ENCODE measurements around the gene ZFPL1.
A peak's percentile ranks its signal among the peaks of the same experiment; 100 is the strongest.

ZFPL1 gene

GRCh38 chr11:65086809-65087208 lies 2.8 kb downstream of the ZFPL1 start:
- in situ Hi-C loops (cut with HindIII; ENCODE audit: low sequenced_read_pairs): no loop called here
- DNase-seq (ENCODE audit: low read depth, low spot score): no peak
- H3K4me3 ChIP-seq (ENCODE audit: low read depth, low read length): no peak overlapping the region
- TF ChIP-seq, protein P1, sequence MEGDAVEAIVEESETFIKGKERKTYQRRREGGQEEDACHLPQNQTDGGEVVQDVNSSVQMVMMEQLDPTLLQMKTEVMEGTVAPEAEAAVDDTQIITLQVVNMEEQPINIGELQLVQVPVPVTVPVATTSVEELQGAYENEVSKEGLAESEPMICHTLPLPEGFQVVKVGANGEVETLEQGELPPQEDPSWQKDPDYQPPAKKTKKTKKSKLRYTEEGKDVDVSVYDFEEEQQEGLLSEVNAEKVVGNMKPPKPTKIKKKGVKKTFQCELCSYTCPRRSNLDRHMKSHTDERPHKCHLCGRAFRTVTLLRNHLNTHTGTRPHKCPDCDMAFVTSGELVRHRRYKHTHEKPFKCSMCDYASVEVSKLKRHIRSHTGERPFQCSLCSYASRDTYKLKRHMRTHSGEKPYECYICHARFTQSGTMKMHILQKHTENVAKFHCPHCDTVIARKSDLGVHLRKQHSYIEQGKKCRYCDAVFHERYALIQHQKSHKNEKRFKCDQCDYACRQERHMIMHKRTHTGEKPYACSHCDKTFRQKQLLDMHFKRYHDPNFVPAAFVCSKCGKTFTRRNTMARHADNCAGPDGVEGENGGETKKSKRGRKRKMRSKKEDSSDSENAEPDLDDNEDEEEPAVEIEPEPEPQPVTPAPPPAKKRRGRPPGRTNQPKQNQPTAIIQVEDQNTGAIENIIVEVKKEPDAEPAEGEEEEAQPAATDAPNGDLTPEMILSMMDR (IDR thresholded peaks at IDR 0.05; ENCODE audit: low read depth, low read length): no peak

GRCh38 chr11:65087216-65087615 lies 3.2 kb downstream of the ZFPL1 start:
- in situ Hi-C loops (cut with HindIII; ENCODE audit: low sequenced_read_pairs): no loop called here
- no peak for DNase-seq (ENCODE audit: low read depth, low spot score)
- H3K4me3 ChIP-seq (ENCODE audit: low read depth, low read length): no peak overlapping the region
- TF ChIP-seq, protein P1 (IDR thresholded peaks at IDR 0.05; ENCODE audit: low read depth, low read length): no peak

DNA sequence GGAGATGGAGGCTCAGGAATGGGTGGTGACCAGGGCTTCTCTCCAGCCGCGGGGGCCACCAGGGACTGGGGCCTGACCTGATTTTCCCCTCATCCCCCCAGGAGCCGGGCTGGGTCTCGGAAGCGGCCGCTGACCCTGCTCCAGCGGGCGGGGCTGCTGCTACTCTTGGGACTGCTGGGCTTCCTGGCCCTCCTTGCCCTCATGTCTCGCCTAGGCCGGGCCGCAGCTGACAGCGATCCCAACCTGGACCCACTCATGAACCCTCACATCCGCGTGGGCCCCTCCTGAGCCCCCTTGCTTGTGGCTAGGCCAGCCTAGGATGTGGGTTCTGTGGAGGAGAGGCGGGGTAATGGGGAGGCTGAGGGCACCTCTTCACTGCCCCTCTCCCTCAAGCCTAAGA lies 3.8 kb downstream of the ZFPL1 start:
- in situ Hi-C loops (cut with HindIII; ENCODE audit: low sequenced_read_pairs): no loop called here
- H3K4me3 ChIP-seq (ENCODE audit: low read depth, low read length): no peak overlapping the region
- TF ChIP-seq, protein P1 (IDR thresholded peaks at IDR 0.05; ENCODE audit: low read depth, low read length): no peak
- no peak for DNase-seq (ENCODE audit: low read depth, low spot score)

GRCh38 chr11:65089621-65090020 lies 5.6 kb downstream of the ZFPL1 start:
- H3K4me3 ChIP-seq (ENCODE audit: low read depth, low read length): no peak overlapping the region
- TF ChIP-seq, protein P1 (IDR thresholded peaks at IDR 0.05; ENCODE audit: low read depth, low read length): no peak
- no peak for DNase-seq (ENCODE audit: low read depth, low spot score)
- in situ Hi-C loops (cut with HindIII; ENCODE audit: low sequenced_read_pairs): no loop called here

DNA sequence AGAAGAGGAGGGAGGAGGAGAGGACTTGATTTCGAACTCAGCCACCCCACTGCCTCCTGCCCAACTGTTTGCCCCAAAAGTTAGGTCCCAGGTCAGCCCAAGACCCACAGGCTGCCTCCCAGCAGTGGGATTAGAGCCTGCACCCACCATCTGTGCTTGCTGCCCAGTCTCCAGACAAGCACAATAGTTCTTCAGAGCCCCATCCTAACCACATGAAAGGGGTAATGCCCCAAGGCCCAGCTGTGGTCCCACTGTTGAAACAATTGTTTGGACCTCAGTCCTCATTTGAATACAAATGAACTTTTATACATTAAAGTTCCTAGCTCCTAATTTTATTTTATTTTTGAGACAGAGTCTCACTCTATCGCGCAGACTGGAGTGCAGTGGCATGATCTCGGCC lies 6.6 kb downstream of the ZFPL1 start:
- H3K4me3 ChIP-seq (ENCODE audit: low read depth, low read length): no peak overlapping the region
- TF ChIP-seq, protein P1 (IDR thresholded peaks at IDR 0.05; ENCODE audit: low read depth, low read length): no peak
- no peak for DNase-seq (ENCODE audit: low read depth, low spot score)
- in situ Hi-C loops (cut with HindIII; ENCODE audit: low sequenced_read_pairs): no loop called here

GRCh38 chr11:65095427-65095826 lies 11.4 kb downstream of the ZFPL1 start:
- H3K4me3 ChIP-seq (ENCODE audit: low read depth, low read length): peak overlapping the region; percentile 77
- in situ Hi-C loops (cut with HindIII; ENCODE audit: low sequenced_read_pairs): no loop called here

More at GRCh38 chr11:65095427-65095826, 11.4 kb downstream of the ZFPL1 start:
- peak; percentile 3 for DNase-seq (ENCODE audit: low read depth, low spot score)
- TF ChIP-seq, protein P1 (IDR thresholded peaks at IDR 0.05; ENCODE audit: low read depth, low read length): no peak
